GM13977 (cell line): ENCODE results near the gene SET.

ENCODE experiments used
- DNase-seq: peaks from one replicate; pipeline ENCODE4 v3.0.0; 2012; ENCODE audit warnings: low spot score
- in situ Hi-C: fragments of 300-500 bp; cut with MboI; formaldehyde crosslinking; loops from one replicate; pipeline ENCODE4 v1.12.0; 2022; ENCODE audit warnings: low sequenced_read_pairs, low pct_unique_long_range_greater_than_20kb, mixed read lengths, inconsistent platforms; ENCODE audit not compliant: unreplicated experiment
- TF ChIP-seq, protein P1 (sequence below): IDR thresholded peaks from 2 replicates; pipeline ENCODE4 v1.5.1; 2012; ENCODE audit warnings: mild to moderate bottlenecking, control low read depth; ENCODE audit not compliant: insufficient read depth; ENCODE audit errors: extremely low read depth, missing control alignments

Gene SET

DNA sequence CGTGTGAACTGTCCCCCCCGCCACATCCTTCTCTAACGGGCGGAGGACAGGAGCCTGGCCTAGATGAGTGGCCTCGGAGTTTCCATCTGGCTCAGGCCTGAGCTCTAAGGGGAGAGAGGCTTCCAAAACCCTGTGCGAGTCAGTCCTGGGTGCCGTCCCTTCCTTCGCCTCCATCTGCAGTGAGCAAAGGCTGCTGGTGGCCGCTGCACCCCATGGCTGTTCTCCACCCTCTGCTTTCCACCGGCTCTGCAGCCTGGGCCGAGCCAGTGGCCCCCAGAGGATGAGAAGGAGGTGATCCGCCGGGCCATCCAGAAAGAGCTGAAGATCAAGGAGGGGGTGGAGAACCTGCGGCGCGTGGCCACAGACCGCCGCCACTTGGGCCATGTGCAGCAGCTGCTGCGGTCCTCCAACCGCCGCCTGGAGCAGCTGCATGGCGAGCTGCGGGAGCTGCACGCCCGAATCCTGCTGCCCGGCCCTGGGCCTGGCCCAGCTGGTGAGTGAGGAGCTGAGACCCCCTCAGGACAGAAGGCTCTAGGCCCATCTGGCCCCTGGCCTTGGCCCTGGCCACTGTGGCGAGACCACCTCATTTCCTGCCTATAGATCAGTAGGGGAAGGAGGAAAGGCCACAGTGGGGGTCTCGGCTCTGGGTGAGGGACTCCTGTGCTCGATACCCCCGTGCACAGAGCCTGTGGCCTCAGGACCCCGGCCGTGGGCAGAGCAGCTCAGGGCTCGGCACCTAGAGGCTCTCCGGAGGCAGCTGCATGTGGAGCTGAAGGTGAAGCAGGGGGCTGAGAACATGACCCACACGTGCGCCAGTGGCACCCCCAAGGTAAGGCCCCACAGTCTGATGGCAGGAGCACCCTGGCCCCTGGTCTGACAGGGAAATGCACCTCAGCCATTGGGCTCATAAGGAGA is 16.3 kb downstream of the SET start:
- in situ Hi-C loops: no loop called here
- TF ChIP-seq, protein P1, sequence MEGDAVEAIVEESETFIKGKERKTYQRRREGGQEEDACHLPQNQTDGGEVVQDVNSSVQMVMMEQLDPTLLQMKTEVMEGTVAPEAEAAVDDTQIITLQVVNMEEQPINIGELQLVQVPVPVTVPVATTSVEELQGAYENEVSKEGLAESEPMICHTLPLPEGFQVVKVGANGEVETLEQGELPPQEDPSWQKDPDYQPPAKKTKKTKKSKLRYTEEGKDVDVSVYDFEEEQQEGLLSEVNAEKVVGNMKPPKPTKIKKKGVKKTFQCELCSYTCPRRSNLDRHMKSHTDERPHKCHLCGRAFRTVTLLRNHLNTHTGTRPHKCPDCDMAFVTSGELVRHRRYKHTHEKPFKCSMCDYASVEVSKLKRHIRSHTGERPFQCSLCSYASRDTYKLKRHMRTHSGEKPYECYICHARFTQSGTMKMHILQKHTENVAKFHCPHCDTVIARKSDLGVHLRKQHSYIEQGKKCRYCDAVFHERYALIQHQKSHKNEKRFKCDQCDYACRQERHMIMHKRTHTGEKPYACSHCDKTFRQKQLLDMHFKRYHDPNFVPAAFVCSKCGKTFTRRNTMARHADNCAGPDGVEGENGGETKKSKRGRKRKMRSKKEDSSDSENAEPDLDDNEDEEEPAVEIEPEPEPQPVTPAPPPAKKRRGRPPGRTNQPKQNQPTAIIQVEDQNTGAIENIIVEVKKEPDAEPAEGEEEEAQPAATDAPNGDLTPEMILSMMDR: no peak
- no peak for DNase-seq

DNA sequence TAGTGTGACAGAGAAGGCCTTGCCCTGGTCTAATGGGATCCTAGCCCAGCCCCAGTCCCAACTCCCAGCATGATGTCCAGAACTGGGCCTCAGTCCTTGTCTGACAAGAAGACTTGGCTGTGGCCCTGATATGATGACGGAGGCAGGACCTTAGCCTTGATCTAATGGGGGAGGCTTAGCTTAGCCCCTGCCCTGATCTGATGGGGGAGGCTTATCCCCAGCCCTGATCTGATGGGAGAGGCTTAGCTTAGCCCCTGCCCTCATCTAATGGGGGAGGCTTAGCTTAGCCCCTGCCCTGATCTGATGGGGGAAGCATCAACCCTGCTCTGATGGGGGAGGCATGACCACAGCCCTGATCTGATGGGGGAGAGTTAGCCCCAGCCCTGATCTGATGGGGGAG is 17.0 kb downstream of the SET start:
- in situ Hi-C loops: no loop called here
- TF ChIP-seq, protein P1: no peak
- DNase-seq: no peak

DNA sequence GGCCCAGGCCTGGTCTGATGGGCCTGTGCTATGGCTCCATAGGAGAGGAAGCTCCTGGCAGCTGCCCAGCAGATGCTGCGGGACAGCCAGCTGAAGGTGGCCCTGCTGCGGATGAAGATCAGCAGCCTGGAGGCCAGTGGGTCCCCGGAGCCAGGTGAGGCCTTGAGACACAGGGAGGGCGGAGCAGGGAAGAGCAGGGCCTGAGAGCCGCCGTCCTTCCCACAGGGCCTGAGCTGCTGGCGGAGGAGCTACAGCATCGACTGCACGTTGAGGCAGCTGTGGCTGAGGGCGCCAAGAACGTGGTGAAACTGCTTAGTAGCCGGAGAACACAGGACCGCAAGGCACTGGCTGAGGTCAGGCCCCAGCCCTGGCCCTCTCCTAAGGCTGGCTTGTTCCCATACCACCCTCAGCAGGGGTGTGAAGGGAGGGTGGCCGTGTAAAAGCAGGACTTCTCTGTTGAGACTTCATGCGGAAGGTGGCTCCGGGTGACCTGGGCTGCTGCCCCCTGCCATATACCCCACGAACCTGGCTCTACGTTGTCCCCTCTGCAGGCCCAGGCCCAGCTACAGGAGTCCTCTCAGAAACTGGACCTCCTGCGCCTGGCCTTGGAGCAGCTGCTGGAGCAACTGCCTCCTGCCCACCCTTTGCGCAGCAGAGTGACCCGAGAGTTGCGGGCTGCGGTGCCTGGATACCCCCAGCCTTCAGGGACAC is 17.8 kb downstream of the SET start:
- DNase-seq: no peak
- in situ Hi-C loops: no loop called here
- TF ChIP-seq, protein P1: no peak

DNA sequence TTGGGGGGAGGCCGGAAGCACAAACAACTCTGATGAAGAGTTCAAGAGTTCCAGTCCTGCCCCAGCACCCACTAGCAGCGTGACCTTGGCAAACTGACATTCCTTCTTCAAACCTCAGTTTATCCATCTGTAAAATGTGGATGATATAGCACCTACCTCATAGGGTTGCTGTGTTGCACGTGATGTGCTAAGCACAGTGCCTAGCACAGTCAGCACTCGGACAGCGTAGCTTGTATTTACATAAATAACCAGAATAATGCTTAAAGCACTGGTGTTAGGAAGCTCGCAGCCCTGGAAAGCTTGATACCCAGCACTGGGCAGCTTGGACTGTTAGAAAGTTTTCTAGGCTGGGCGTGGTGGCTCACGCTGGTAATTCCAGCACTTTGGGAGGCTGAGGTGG is 18.4 kb downstream of the SET start:
- in situ Hi-C loops: no loop called here
- TF ChIP-seq, protein P1: no peak
- no peak for DNase-seq

DNA sequence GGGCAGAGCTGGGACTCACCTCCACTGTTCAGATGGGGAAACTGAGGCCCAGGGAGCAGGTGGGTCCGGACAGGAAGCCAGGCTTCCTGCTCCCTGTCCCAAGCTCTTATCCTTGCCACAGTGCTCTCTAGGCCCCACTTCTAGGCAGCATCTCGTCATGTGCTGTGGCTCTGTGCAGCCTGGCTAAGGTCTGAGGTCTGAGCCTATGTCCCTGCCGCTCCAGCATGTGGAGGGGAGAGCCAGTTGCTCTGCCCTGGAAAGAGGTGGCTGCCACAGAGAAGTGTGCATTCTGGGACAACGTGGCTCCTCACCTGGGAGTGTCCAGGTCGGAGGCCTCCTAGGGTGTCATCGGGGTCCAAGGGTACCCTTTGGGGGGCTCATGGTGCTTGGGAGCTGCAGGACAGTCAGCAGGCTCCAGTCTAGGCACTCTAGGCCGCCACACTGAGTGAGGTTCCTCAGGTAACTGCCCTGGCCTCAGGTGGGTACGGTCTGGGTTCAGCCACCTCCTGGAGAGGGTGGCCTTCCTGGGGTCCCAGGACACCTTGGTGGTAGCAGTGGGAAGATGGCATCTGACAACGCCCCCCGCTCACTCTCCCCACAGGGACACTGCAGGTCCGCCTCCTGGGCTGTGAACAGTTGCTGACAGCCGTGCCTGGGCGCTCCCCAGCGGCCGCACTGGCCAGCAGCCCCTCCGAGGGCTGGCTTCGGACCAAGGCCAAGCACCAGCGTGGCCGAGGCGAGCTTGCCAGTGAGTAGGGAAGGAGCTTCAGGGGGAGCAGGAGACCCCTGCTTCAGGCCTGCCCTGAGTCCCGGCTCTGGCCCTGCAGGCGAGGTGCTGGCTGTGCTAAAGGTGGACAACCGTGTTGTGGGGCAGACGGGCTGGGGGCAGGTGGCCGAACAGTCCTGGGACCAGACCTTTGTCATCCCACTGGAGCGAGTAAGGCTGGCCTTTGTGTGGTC is 23.7 kb downstream of the SET start:
- in situ Hi-C loops: no loop called here
- TF ChIP-seq, protein P1: no peak

DNA sequence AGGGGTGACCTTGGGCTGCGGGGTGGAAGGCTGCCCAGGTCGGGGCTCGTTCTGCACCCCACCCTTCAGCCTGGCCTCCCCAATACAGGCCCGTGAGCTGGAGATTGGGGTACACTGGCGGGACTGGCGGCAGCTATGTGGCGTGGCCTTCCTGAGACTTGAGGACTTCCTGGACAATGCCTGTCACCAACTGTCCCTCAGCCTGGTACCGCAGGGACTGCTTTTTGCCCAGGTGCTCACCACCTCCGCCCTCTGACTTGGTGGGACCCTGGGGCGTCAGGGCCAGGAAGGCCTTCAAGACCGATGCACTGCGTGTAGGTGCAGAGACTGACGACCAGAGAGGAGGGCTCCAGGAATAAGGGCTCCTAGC is 24.4 kb downstream of the SET start:
- in situ Hi-C loops: no loop called here
- TF ChIP-seq, protein P1: no peak
- DNase-seq: no peak

More for the DNA sequence above, 23.7 kb downstream of the SET start:
- DNase-seq: no peak
